Stimulated activated CD8-positive, alpha-beta memory T cell treated with anti-CD3 and anti-CD28 coated beads, Interleukin-12 subunit alpha, Interleukin-12 subunit beta, amount 100 ng/mL, for 24 hours (primary cell): Measurements from ENCODE around the gene PCDHAC2.

Source experiments
- DNase-seq: peaks from one replicate; pipeline ENCODE4 v3.0.0-alpha.2; 2020; ENCODE audit errors: extremely low read depth

The PCDHAC2 gene, protein sequence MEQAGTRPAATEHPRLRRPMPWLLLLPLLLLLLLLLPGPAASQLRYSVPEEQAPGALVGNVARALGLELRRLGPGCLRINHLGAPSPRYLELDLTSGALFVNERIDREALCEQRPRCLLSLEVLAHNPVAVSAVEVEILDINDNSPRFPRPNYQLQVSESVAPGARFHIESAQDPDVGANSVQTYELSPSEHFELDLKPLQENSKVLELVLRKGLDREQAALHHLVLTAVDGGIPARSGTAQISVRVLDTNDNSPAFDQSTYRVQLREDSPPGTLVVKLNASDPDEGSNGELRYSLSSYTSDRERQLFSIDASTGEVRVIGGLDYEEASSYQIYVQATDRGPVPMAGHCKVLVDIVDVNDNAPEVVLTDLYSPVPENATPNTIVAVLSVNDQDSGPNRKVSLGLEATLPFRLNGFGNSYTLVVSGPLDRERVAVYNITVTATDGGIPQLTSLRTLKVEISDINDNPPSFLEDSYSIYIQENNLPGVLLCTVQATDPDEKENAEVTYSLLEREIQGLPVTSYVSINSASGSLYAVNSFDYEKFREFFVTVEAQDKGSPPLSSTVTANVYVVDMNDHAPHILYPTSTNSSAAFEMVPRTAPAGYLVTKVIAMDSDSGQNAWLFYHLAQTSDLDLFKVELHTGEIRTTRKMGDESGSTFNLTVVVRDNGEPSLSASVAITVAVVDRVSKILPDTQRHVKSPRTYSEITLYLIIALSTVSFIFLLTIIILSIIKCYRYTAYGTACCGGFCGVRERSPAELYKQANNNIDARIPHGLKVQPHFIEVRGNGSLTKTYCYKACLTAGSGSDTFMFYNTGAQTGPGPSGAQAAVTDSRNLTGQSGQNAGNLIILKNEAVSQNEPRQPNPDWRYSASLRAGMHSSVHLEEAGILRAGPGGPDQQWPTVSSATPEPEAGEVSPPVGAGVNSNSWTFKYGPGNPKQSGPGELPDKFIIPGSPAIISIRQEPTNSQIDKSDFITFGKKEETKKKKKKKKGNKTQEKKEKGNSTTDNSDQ

DNA sequence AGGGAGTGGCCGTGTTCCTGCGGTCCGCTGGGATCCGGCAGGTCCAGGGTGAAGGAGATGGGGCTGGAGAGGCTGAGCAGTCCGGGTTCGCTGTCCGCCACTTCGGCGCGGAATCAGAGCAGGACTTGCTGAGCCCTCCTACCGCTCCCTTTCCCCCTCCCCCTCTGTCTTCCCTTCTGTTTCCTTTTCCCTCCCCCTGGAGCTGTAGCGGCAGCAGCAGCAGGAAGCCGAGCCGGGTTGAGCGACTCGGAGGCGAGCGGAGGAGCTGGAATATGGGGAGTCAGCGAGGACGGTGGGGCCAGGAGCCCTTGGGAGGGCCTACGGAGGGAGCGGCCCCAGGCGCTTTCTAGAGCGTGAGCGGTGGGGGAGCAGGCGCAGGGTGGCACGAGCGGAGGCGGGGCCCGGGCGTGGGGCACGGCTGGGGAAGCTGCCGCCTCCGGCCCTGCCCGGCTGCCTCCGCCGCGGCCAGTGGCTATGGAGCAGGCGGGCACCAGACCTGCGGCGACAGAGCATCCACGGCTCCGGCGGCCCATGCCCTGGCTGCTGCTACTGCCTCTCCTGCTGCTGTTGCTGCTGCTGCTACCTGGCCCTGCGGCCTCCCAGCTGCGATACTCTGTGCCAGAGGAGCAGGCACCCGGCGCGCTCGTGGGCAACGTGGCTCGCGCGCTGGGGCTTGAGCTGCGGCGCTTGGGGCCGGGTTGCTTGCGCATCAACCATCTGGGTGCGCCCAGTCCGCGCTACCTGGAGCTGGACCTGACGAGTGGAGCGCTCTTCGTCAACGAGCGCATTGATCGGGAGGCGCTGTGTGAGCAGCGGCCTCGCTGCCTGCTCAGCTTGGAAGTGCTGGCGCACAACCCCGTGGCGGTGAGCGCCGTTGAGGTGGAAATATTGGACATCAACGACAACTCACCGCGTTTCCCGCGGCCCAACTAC lies at the start of gene PCDHAC2:
TSS of gene PCDHAC2 (plus strand) at position 184 of the 933 bp plus-strand sequence. CDS start at position 475, 291 bp downstream.
- no peak for DNase-seq

DNA sequence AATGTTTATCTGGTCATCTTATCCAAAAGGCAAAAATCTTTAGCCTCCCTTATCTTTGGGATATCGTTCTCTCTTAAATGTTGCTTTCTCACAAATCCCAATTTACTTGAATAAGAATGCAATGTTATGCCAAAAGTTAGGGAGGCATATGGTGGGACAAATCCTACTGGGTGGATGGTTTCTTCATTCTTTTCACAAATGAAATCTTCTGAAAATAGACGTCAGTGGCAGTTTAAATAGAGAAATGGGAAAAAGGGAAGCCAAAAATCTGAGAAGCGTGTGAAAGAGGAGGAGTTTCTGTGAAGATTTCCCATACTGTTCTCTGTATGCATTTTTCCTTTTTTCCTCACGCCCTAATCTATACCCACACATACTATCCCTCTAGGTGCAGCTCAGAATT lies 42.7 kb upstream of the PCDHAC2 start:
- no peak for DNase-seq

DNA sequence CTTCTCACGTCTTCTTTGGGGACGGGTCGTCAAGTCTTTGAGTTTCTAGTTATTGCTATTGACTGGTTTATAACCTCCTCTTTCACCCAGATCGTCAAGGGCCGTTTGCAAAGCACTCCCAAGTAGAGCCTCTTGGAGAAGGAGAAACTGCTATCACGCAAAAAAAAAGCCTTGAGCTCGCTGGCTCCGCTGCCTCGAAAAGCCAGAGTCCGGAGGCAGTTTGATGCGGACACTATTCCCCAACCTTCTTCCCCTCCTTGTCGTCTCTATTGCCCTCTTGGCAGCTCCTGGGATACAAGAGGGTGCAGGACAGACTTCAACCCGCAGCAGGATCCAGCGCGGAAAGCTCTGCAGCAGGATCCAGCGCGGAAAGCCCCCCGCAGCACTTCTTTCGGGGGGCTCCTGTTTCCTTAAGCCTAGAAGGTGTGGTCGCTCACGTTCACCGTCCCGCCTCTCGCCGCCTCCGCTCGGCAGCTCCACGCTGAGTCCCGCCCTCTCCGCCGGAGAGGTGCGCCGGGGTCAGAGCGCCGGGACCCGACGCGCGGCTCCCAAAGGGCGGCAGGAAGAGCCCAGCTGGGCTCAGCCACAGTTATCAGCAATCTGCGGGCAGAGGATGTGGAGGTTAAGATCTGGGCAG lies 40.4 kb upstream of the PCDHAC2 start, which contains the start of gene PCDHAC1:
TSS of gene PCDHAC1 (plus strand) at position 494 of the 637 bp plus-strand sequence. CDS start 594 bp downstream, outside the sequence.
- no peak for DNase-seq

DNA sequence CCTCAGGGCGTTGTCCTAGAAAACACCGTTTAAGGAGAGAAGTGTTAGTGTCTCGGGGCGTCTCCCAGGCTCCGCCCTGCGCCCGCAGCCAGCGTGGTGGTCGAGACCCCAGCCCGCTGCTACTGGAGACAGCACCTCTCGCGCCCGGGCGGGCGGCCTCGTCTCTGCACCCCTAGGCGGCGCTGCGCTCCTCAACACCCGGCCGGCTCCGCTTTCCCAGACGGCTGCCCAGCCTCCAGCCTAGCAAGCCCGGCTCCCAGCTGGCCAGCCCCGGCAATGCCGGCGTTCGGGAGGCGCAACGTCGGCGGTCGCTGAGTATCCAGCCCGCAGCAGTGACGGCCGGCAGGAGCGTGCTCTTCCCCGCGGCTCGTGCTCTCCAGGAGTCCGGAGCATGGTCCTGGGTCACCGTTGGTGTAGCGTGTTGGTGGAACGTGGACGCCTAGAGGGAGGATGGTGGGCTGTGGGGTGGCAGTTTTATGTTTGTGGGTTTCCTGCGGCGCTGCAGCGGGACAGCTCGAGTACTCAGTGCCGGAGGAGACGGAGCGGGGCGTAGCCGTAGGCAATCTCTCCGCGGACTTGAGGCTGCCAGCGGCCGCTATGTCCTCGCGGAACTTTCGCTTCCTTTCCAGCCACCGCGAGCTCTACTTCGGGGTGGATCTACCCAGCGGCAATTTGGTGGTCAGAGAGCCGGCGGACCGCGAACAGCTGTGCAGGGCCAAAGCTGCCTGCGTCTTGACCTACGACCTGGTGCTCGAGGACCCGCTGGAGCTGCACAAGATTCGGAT lies 39.6 kb upstream of the PCDHAC2 start:
- DNase-seq: no peak

DNA sequence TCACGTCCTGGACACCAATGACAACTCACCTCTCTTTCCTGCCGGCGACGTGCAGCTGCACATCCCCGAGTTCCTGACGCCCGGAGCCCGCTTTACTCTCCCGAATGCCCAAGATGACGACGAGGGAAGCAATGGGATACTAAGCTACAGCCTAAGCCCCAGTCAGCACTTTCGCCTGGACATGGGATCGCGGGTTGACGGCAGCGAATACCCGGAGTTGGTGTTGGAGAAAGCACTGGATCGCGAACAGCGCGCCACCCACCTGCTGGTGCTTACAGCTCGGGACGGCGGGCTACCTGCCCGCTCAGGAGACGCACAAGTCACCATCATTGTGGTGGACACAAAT lies 39.1 kb upstream of the PCDHAC2 start:
- no peak for DNase-seq

DNA sequence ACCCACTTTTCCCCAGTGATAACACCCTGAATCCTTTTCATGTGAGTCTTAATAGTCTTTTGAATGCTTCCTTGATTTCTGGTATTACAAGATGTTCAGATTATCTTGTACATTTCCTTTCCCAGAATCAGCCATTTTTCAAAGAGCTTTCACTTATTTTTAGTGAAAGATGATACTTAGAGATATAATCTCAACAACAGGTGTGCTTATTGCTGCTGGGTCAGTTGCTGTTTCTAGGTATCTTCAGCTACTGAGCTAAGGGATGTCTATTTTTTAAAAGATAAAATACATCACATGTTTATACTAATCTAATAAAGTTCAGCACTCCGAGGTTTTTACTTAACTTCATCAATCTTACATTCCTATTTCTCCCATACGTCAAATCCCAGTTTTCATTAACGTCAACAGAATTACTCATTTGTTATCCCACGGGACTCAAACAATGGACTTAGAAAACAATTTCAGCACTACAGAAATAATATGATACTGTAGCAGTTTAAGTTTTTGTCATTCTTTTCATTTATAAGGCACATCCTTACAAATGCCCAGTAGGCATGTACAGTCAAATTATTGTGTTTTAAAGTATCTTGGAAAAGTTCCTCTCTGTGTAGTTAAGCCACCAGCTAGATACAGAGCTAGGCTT lies 31.2 kb upstream of the PCDHAC2 start:
- DNase-seq: no peak

DNA sequence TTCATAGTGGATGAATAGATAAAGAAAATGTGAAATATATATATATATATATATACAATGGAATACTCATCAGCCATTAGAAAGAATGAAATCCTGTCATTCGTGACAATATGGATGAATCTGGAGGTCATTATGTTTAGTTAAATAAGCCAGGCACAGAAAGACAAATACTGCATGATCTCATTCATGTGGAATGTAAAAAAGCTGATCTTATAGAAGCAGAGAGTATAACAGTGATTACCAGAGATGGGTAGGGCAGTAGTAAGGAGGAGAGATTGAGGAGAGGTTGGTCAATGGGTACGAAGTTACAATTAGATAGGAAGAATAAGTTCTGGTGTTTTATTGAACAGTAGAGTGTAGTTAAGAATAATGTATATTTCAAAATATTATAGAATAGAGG lies 19.7 kb upstream of the PCDHAC2 start:
- DNase-seq: no peak

DNA sequence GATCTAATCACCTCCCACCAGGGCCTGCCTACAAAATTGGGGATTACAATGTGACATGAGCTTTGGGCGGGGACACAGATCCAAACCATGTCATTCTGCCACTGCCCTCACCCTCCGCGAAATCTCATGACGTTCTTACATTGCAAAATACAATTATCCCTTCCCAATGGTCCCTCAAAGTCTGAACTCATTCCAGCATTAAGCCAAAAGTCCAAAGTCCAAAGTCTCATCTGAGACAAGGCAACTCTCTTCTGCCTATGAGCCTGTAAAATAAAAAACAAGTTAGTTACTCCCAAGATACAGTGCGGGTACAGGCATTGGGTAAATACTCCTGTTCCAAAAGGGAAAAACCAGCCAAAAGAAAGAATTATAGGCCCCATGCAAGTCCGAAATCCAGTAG lies 14.6 kb upstream of the PCDHAC2 start:
- no peak for DNase-seq

DNA sequence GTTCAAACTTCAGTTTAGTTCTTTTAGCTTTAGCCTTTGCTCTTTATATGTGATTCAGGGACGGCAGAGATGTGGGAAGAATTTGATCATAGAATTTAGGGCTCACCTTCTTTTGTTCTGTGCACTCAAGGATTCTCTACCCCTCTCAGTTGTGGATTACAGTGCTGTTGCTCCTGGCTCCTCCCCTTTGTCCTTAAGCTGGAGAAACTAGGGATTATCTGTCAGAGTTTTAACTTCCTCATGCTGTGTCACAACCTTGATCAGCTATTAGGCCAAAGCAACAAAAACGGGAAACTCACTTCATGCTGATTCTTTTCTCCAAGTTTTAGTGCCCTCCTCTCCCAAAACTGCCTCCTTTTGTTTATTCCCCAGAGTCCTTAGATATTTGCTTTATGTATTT lies 13.0 kb upstream of the PCDHAC2 start:
- DNase-seq: no peak

DNA sequence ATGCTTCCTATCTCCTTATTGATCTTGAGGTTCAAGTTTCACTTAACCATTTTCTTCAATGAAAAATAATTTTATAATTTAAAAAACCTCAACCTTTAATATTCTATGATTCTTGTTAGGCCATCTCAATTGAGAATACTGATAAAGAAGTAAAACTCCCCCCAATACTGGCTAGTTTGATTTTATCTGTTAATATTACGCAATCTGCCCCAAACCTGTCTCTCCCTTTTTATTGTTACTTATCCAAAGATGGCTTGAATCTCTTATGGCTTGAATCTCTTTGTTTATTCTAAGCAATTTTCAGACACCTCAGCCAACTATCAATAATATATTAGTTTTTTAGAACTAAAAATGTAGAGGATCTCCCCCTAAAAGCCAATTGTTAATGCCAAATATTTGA lies 4.1 kb upstream of the PCDHAC2 start:
- DNase-seq: no peak

DNA sequence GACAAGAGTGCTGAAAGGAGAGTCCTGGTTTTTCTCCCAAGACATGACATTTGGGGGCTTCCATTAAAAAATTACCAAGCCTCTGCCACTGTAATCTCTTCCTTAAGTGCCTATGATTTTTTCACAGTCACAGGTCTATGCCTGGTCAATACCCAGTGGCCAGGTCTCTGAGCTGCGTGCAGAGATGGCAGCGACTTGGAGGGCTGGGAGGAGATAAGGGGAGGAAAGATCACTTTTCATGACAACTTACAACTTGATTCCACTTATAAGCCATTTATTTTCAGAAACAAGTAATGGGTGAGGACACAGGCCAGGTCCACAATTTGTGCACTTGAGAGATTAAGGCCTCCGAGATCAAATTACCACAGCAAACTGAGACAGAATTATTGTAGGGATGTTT lies 1.9 kb upstream of the PCDHAC2 start:
- DNase-seq: no peak

DNA sequence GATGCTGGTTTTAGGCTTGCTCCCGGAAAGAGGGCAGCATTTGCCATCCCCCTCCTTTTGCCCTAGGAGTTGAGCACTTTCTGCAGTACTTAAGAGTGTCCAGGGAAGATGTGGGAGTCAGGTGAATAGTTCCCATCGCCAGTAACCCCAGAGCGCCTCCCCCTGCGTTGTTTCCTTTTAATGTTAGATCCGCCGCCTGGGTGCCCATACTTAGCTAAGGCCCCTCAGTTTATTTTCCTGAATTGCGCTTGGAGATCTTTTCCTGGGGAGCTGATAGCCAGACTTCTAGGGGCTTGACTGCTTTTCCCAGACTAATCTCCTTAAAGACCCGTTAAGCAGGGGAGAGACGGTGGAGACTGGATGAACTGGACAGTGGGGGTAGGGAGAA lies 377 bp upstream of the PCDHAC2 start:
- no peak for DNase-seq

DNA sequence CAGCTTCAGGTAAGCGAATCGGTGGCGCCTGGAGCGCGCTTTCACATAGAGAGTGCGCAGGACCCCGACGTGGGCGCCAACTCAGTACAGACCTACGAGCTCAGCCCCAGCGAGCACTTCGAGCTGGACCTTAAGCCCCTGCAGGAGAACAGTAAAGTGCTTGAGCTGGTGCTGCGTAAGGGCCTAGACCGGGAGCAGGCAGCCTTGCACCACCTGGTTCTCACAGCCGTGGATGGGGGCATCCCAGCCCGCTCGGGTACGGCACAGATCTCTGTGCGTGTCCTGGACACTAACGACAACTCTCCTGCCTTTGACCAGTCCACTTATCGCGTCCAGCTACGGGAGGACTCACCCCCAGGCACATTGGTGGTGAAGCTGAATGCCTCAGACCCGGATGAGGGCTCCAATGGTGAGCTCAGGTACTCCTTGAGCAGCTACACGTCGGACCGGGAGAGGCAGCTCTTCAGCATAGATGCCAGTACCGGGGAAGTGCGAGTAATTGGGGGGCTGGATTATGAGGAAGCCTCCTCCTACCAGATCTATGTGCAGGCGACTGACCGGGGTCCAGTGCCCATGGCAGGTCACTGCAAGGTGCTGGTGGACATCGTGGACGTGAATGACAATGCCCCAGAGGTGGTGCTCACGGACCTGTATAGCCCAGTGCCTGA lies 1.1 kb downstream of the PCDHAC2 start:
- DNase-seq: no peak

DNA sequence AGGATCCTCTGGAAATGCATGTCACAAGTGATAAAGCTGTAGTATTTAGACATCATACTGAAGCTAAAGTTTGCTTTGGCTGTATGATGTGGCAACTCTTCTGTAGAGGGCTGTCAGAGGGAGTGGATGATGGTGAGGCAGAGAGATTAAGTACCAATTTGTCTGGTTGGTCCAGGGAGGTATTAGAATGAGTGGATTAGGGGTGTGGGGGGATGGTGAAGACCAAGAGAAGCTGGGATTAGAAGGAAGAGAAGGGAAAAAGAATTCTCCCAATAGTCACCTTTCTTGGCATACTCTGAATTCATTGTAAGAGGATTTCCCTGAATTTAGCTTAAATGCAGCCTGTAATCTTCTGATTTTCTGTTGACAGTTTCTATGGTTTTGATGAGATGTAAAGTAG lies 3.6 kb downstream of the PCDHAC2 start:
- DNase-seq: no peak

DNA sequence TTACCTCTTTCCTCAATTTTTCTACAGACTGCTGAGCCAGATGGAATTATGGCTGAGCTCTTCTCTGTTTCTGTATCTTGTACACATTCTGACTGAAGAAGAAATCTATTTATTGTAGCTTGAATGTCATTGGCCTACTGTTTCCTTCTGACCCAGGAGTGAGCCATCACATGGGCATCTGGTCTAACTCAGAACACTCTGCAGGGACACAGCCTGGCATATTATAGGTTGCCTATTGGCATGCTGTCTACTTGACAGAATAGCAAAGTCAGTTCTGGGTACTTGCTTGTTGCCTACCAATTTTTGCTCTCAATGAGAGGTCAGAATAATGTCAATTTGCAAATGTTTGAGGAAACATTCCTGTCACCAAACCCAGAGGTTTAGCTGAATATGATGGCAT lies 7.3 kb downstream of the PCDHAC2 start:
- no peak for DNase-seq

DNA sequence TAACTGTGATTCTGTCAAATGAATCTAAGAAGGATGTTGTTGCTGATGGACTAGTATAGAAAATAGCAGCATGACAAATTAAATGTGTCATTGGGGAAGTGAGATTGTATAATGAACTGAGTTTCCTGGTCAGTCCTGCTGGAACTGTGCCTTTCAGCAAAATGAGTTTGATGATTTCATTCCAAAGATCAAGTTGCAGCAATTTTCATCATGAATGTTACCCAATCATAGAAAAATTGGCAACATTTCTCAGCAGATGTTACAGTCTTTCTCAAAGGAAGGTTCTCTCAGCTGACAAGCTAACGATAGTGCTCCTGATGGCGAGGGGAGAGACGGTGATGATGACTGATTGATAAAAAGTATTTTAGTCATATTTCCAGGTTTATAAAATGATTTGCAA lies 10.7 kb downstream of the PCDHAC2 start:
- DNase-seq: no peak

DNA sequence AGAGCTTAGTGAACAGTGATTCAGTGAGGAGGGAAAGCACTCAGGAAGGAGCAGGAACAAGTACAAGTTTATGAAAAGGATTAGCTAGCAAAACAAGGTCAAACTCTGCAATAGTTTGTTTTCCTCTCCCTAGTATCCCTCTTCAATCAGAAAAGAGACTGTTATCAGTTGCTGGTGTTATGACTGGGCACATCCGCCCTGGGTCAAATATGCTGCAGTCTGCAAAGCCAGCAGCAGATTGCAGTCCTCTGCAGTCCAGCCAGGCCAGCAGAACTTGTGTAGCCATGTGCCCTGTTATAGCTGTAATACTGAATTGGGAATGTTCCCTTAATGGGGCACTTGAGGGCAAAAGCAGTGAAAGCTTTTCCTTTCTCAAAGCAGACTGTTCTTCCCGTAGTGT lies 12.0 kb downstream of the PCDHAC2 start:
- DNase-seq: no peak

DNA sequence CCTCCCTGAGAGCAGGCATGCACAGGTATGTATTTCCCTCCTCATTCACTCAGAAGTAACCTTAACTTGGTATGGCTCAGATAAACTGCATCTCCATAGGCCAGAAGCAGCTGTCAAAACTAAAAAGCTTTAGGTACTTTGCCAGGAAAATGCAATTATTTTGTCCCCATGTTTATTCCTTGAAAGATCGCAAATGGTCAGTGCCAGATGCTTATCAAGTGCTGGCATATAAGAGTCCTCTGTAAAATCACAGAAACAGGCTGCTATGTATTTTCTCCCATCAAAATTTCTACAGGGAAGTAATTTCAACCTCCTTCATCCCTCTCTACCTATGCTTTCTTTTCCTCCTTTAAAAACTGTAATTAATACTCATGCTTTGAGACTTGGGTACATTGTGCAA lies 12.7 kb downstream of the PCDHAC2 start:
- no peak for DNase-seq

DNA sequence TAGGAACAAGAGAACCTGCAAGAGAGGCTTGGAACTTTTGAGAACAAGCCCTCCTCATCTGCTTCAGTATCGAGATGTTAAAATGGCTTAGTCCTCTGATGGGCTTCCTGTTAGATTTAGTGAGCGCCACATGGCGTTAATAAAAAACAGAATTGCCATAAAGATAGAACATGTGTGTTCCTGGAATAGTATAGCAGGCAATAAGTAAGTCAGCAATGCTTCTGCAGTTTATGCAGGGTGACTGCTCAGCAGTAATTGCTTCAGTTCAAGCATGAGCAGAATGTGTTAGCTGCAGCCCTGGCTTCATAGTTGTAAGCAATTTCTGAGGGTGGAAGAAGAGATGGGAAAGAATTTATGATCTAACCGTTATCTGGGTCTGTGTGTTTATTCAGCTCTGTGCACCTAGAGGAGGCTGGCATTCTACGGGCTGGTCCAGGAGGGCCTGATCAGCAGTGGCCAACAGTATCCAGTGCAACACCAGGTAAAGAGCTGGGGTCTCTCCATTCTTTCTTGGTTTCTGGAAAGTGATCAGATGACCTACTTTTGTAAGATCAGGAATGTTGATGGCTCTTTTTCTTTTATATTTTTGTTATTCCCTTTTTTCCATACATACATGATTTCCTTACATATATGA lies 15.9 kb downstream of the PCDHAC2 start:
- no peak for DNase-seq
